ENCODE measurements around the gene ATM.

The ATM gene

GRCh38 chr11:108307751-108308150 lies 84.9 kb downstream of the ATM start:
- Histone ChIP-seq H3K27me3 (no peaks in the 10 kb centered on the region), H3K4me1 (no peaks in the 10 kb centered on the region), H3K36me3 (peaks cover 43% of the 10 kb centered on the region), H3K9me3 (no peaks in the 10 kb centered on the region), H3K4me3 (ENCODE audit: low read depth, low read length) (no peak overlapping the region)
- DNase-seq: no peak
- TF ChIP-seq, protein P1, sequence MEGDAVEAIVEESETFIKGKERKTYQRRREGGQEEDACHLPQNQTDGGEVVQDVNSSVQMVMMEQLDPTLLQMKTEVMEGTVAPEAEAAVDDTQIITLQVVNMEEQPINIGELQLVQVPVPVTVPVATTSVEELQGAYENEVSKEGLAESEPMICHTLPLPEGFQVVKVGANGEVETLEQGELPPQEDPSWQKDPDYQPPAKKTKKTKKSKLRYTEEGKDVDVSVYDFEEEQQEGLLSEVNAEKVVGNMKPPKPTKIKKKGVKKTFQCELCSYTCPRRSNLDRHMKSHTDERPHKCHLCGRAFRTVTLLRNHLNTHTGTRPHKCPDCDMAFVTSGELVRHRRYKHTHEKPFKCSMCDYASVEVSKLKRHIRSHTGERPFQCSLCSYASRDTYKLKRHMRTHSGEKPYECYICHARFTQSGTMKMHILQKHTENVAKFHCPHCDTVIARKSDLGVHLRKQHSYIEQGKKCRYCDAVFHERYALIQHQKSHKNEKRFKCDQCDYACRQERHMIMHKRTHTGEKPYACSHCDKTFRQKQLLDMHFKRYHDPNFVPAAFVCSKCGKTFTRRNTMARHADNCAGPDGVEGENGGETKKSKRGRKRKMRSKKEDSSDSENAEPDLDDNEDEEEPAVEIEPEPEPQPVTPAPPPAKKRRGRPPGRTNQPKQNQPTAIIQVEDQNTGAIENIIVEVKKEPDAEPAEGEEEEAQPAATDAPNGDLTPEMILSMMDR (IDR thresholded peaks at IDR 0.05; ENCODE audit: low read depth, low read length): no peak

GRCh38 chr11:108313444-108313843 lies 90.6 kb downstream of the ATM start:
- TF ChIP-seq, protein P1 (IDR thresholded peaks at IDR 0.05; ENCODE audit: low read depth, low read length): no peak
- Histone ChIP-seq H3K4me1 (no peaks in the 10 kb centered on the region), H3K4me3 (ENCODE audit: low read depth, low read length) (no peak overlapping the region), H3K9me3 (no peaks in the 10 kb centered on the region), H3K27me3 (no peaks in the 10 kb centered on the region), H3K36me3 (peaks cover 20% of the 10 kb centered on the region)
- DNase-seq: no peak

GRCh38 chr11:108316061-108316460 lies 93.2 kb downstream of the ATM start:
- Histone ChIP-seq H3K36me3 (peaks cover 27% of the 10 kb centered on the region), H3K4me3 (ENCODE audit: low read depth, low read length) (no peak overlapping the region), H3K4me1 (no peaks in the 10 kb centered on the region), H3K27me3 (no peaks in the 10 kb centered on the region), H3K9me3 (no peaks in the 10 kb centered on the region)
- TF ChIP-seq, protein P1 (IDR thresholded peaks at IDR 0.05; ENCODE audit: low read depth, low read length): no peak
- DNase-seq: no peak

- H3K4me3 ChIP-seq (ENCODE audit: low read depth, low read length): no peak overlapping the region
- DNase-seq: no peak
- H3K36me3 ChIP-seq: peaks cover 34% of the 10 kb centered on the region
- no peaks in the 10 kb centered on the region for H3K27me3 ChIP-seq
- H3K4me1 ChIP-seq: no peaks in the 10 kb centered on the region
- TF ChIP-seq, protein P1 (IDR thresholded peaks at IDR 0.05; ENCODE audit: low read depth, low read length): no peak
- H3K9me3 ChIP-seq: no peaks in the 10 kb centered on the region
Measured at GRCh38 chr11:108319541-108320145, 96.8 kb downstream of the ATM start.

DNA sequence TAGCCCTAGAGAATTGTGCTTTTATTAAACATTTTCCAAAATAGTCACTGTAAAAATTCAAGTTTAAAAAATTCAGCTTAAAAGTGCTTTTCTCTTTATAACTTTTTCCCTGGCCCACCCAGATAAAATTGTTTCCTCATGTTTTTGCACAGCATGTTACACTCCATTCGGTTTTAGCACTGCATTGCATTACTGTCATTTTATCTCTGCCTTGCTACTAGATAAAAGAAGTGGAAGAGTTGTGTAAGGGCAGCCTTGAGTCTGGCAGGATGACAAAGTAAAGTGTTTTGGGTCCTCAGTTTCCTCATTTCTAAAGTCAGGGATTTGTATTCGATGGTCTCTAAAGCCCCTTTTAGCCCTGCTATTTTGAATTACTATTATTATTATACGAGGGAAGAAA lies 99.8 kb downstream of the ATM start:
- H3K9me3 ChIP-seq: no peaks in the 10 kb centered on the region
- TF ChIP-seq, protein P1 (IDR thresholded peaks at IDR 0.05; ENCODE audit: low read depth, low read length): no peak
- H3K36me3 ChIP-seq: peaks cover 40% of the 10 kb centered on the region
- no peak for DNase-seq
- H3K4me3 ChIP-seq (ENCODE audit: low read depth, low read length): no peak overlapping the region
- H3K27me3 ChIP-seq: no peaks in the 10 kb centered on the region
- no peaks in the 10 kb centered on the region for H3K4me1 ChIP-seq

DNA sequence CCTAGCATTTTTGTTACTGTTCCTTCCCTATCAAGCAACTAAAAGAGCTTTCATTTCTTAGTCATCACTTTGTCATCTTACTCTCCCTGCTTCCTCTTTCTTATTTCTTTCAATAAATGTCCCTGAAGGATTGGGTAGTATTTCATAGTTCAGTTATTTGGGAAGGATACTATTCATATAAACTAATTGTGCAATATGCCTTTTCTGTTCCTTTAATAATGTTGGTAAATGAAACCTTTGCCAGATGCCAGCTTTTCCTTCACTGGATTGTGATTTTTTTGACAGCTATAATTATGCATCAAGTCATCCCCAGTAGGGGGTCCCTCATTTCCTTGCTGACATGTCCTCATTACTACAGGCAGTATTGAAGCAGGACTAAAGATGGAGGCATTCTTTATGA lies 101.7 kb downstream of the ATM start:
- H3K27me3 ChIP-seq: no peaks in the 10 kb centered on the region
- peaks cover 39% of the 10 kb centered on the region for H3K36me3 ChIP-seq
- no peak for DNase-seq
- H3K9me3 ChIP-seq: no peaks in the 10 kb centered on the region
- no peaks in the 10 kb centered on the region for H3K4me1 ChIP-seq
- H3K4me3 ChIP-seq (ENCODE audit: low read depth, low read length): no peak overlapping the region
- TF ChIP-seq, protein P1 (IDR thresholded peaks at IDR 0.05; ENCODE audit: low read depth, low read length): no peak

Measured in BE2C (cell line).